GM21528 (cell line): ENCODE data around the gene MSI2.
"Not testable (repeated sequence)": the region's sequence is repeated elsewhere in the genome, so short reads cannot be mapped to it uniquely, and the experiment has no call there.

Experiments
- ATAC-seq: cut with Tn5 transposase; IDR thresholded peaks from one replicate; pipeline ENCODE4 v1.9.1; 2021; ENCODE audit warnings: mild to moderate bottlenecking, moderate library complexity; ENCODE audit not compliant: unreplicated experiment, low FRiP score

Gene MSI2

DNA sequence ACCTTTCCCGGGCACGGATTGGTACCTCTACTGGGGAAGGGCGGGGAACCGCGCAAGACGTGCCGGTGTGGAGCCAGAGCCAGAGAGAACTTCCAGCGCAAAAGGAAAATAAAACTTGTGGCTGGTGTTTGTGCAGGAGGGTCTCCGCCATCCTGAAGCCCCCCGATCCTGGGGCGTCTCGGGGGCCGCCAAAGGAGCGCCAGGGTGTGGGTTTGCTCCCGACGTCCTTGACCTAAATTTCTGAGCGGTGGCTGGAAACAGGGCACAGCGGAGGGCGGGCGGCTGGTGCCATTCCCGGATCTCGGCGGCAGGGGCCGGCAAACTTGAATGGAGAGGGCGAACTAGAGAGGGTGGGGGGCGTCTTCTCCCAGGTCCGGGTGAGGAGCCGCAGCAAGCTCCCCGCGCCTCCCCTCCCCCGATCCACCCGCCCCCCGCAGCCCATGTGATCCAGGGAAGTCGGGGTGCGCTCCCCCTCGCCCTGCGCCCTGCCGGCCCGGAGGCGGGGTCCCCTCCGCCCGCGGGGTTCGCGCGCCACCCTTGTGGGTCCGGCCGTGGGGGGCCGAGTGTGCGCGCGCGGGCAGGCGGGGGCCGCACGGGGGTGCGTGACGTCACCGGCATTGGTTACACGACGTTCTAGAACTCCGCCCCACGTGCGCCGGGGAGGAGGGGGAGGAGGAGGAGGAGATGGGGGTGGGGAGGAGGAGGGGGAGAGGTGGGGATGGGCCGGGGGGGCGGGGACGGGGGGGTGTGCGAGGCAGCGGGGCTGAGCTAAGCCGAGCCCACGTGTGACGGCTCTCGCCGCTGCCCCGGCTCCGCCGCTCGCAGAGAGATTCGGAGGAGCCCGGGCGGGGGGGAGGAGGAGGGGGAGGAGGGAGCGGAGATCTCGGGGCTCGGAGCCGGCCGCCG lies at the start of gene MSI2:
Gene MSI2, plus strand, starts transcription at position 748 of the 906 bp plus-strand sequence. CDS start 220 bp downstream, outside the sequence.
- peak; percentile 54 for ATAC-seq

DNA sequence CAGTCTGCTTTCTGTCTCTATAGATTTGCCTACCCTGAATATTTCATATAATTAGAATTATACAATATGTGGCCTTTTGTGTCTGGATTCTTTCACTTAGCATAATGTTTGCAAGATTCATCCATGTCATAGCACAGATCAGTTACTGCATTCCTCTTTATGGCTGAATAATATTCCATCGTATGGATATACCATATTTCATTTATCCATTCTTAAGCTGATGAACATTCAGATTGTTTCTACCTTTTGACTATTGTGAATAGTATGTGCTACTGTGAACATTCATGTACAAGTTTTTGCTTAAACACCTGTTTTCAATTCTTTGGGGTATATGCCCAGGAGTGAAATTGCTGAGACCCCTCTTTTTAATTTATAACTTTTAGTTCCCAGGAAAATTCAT lies 49.4 kb upstream of the MSI2 start:
- no peak for ATAC-seq

DNA sequence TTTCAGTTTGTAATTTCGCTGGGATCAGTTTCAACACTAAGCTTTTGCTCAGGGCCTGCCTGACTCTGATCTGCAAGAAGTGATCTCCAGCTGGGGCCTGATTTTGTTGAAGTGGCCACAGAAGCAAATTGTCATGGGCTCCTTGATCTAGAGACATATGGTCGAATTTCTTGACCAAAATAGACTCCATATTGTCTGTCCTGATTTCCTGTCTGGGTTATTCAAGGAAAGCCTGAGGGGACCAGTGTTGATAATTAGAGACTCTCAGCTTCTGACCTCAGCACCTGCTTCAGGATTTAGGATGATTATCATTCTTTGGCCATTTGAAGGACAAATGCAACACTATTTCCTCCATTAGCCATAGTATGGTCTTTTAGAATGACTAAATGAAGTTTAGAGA lies 48.9 kb upstream of the MSI2 start:
- ATAC-seq, result no peak

DNA sequence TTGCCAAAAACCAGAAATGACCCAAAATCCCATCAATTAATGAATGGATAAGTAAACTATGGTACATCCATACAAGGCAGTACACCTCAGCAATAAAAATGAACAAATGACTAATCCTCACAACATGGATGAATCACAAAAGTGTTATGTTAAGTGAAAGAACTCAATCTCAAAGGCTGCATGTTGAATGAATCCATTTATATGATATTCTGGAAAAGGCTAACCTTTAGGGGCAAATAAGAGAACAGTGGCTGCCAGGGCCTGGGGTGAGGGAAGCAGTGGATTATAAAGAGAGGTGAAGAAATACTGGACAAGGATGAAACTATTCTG lies 46.1 kb upstream of the MSI2 start:
- no peak for ATAC-seq

DNA sequence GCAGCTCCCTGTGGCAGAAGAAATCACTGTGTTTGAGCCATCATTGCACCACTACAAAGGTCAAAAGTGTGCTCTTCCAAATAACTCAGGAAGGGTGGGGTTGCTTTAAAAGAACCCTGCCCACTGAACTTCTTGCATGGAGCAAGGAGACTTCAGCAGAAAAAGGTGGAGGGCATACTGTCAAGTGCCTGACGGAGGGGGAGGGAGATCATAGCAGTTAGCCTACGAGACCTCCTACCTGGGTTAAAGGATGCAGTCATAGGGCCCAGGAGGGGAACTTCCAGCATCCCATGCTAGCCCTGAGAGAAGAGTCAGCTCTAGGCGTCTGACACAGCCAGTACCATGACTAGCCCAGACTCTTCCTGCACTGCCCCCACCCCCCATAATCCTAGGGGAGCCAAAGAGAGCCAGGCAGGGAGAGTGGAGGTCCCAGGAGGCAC lies 45.3 kb upstream of the MSI2 start:
- ATAC-seq, result no peak

DNA sequence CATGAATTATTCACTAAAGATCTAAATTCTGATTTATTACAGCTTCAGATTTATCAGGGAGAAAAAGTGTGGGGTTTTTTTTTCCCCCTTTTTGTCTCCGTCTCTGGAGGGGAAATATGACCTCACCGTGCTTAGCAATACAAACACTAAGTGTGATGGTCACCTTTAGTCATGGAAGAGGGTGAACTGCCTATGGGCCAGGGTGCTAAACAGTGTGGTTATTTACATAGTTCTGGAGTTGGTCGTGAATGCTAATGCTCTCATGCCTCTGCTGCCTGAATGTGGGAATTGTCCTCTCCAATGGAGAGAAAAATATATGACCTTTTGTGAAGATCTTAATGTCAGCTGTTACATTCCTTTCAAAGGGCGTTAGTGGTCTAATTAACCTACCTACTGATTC lies 44.8 kb upstream of the MSI2 start:
- ATAC-seq, result no peak

DNA sequence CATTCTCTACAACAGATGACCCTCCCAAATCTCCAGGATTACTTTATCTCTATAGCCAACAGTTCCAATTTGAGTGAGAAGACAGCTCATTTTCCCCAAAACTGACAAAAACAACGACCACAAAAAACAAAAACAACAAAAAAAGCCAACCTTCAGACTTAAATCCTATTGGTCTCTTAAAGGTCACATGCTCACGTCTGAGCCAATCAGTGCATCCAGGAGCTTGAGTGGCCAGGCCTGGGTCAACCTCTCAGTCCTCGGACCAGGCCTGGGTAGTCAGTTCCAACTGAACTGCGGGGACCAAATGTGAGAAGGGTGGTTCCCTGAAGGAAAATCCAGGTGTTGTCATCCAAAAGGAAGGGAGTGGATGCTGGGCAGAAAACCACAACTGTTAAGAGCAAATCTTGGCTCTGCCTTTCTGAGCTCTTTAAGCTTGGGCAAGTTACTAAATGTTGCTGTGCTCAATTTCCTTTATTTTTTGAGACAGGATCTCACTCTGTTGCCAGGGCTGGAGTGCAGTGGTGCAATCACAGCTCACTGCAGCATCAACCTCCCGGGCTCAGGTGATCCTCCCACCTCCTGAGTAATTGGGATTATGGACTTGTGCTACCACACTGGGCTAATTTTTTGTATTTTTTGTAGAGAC lies 43.0 kb upstream of the MSI2 start:
- no peak for ATAC-seq

DNA sequence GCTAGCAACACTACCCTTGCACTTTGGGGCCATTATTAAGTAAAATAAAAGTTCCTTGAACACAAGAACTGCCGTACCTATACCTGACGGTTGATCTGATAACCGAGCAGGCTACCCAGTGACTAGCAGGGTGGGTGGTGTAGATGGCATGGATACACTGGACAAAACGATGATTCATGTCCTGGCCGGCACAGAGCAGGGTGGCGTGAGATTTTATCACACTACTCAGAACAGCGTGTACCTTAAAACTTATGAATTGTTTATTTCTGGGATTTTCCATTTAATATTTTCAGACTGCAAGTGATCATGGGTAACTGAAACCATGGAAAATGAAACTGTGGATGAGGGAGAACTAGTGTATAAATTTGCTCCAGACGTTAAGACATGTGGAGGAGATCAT lies 41.0 kb upstream of the MSI2 start:
- no peak for ATAC-seq

DNA sequence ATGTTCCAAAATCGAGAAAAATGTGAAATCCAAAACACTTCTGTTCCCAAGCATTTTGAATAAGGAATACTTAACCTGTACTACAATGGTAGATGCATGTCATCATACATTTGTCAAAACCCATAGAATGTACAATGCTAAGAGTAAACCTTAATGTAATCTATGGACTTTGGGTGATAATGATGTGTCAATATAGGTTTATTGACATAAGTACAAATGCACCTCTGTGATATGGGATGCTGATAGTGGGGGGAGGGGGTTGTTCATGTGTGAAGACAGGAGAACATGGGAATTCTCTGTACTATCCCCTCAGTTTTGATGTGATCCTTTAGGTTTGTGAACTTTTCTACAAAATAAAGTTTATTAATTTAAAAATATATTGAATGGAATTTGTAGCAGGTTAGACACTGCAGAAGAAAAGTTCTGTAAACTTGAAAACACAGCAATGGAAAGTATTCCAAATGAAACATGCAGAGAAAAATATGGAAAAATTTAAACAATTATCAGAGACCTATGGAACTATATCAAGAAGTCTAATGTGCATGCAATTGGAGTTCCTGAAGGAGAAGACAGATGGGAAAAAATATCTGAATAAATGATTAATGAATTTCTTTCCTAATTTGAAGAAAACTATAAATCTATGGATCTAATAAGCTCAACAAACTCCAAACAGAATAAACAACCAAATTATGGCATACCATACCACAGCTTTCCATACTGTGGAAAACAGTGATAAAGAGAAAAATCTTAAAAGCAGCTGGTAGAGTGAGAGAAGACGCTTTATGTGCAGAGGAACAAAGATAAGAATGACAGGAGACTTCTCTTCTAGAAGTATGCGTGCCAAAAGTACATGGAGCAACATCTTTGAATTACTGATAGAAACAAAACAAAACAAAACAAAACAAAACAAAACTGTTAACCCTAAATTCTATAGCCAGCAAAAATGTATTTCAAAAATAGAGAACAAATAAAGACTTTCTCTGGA lies 34.7 kb upstream of the MSI2 start:
- ATAC-seq, result no peak

DNA sequence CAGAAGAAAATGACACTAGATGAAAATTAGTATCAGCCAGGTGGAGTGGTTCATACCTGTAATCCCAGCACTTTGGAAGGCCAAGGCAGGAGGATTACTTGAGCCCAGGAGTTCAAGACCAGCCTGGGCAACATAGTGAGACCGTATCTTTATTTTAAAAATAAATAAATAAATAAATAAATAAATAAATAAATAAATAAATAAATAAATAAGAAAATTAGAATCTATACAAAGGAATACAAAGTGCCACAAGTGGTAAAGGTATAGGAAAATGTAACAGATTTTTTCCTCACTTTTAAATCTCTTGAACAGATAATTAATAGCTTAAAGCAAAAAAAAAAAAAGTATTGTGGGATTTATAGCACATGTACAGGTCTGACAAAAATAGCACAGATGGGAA lies 33.9 kb upstream of the MSI2 start:
- ATAC-seq, result not testable (repeated sequence)

DNA sequence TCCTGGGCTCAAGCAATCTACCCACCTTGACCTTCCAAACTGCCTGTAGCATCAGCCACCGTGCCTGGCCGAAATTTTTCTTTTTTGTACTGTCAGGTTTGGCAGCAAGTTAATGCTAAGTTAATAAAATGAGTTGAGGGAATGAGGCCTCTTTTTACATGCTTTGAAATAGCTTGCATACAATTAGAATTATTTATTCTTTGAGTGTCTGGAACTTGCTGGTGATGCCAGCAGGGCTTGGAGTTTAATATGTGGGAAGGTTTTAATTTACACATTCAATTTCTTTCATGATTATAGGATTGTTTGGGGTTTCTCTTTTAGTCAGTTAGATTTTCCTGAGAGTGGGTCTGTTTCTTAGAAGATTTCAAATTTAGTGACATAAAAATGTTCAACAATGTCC lies 31.2 kb upstream of the MSI2 start:
- ATAC-seq, result no peak

DNA sequence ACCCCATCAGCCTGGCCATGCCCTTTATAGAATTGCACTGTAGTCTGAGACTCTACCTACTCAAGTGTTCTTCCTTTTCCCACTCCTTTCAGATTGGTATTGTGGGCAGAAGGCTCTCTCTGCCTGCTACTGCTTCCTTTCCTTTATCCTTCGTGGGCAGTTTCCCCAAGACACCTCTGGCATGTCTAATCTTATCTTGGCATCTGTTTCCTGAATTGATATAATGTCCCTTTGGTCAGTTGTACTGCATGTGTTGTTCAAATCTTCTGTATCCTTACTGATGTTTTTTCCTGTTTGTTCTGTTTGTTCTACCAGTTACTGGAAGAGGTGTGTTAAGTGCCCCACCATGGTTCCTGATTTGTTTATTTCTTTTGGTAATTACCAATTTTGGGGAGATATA lies 29.5 kb upstream of the MSI2 start:
- ATAC-seq, result no peak

DNA sequence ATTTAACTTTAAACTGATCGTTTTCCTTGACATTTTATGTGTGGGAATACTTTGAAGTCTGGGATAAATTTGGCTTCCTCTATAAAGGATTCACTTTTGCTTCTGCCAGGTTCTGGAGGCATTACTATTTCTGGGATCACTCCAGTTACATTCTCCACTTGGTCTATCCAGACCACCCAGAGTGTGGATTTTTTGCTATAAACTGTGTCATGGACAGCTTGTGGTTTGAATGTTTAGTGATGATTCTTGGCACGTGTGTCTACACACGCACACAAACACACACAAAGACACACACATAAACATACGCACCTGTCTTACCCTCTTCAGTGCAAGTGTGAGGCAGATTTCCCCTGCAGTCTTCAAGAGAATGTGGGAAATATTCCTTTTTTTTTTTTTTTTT lies 27.4 kb upstream of the MSI2 start:
- ATAC-seq, result no peak

DNA sequence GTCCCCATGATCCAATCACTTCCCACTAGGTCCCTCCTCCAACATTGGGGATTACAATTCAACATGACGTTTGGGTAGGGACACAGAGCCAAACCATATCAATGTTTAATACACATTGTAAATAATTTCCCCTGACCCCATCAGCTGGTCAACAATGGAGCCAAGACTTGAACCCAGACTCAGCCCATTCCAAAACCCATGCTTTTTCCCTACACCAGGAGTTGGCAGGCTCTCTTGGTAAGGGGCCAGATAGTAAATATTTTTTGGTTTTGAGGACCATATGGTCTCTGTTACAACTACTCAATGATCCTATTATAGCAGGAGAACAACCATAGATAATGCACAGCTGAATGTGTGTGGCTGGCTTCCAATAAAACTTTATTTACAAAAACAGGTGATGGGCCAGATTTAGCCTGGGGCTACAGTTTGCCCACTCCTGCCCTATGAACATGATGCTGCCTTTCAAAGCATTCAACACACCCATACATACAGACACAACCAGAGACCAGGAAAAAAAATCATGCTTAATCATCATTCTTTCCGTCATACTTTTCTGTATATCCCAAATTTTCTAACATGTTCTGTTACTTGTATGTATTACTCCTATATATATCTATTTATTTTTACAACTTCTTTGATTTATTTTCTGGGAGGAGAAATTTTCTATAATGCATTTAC lies 22.1 kb upstream of the MSI2 start:
- no peak for ATAC-seq

DNA sequence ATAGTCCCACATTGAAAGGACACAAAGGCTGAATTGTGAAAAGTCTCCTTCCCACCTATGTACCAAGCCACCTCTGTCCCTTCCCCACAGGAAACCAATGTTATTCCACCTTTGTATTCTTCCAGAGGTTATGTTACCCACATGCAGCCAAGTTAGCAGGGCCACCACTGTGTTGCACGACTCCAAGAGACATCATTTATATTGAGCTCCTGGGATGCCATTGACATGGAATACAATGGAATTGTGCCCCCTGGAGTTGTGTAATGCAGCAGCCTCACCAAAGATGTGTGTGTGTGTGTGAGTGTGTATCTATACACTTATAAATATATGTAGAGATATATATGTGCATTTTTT lies 21.6 kb upstream of the MSI2 start:
- ATAC-seq, result no peak

DNA sequence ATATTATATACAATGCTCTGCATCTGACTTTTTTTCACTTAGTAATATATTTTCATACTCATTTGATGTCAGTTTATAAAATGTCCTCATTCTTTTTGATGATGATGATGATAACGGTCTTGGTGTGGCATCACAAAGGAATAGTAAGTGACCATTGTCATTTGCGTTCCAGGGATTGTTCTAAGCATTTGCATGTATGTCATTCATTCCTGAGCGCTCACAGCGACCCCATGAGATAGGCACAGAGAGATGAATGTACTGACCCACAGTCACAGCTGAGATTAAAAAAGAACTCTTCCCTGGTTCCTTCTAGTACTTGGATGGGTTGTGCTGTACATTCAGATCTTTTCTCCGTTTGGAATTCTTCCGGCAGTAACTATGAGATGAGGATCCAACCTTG lies 21.2 kb upstream of the MSI2 start:
- ATAC-seq, result no peak

DNA sequence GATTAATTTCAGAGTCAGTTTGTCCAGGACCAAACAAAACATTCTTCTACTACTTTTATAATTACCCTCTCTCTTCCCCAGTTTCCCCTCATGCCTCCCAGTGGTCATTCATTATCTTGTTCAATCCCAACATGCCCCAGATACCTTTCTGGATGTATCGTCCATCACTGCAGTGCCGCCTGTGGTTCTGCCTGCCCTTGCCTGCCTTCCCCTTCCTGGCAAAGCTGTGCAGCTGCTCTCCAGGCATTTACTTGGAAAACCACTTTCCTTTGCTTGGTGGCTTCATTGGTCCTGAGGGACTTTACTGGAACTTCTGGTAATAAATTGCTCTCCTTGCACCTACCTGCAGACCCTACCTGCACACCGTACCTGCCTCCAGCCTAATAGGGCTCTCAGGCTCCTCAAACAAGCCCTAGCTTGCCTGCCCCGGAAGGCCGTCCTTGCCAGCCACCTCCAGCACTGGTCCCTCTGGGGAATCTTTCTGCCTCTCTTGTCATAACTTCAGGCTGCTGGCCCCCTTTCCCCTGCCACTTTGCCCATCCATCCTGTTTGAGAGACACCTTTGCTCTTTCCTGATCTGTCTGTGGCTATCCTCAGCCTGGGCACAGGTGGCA lies 19.5 kb upstream of the MSI2 start:
- no peak for ATAC-seq

DNA sequence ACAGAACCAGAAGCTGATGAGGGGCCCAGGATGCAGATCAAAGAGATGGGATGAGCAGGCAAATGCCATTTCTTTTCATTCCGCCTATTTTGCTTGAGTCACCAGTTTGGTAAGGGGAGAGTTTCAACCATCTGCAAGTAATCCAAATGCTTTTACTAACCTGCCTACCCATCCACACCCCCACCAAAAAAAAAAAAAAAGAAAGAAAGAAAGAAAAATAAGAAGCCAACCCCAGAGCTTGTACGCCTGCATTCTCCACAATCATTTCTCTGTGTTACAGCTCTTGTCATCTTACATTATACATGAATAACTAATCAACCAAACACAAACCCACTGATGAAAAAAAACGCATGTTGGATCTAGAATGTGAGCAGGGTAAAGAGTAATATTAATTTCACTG lies 15.7 kb upstream of the MSI2 start:
- ATAC-seq, result no peak

DNA sequence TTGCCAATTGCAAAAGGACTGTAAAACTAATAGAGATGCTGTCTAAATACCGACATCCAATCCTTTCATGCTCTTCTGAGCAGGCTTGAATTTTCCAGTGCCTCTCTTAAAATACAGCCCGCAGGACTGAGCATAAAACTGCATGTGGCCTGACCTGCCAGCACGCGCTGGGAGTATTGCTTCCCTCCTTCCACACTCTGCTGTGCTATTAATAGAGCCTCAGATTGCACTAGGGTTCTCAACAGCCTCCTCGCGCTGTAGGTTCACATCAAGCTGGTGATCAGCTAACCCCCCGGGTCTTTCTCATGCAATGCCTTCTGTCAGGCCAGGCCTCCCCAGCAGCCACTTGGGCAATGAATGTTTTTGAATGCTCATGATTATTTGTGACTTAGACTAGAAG lies 14.2 kb upstream of the MSI2 start:
- no peak for ATAC-seq

DNA sequence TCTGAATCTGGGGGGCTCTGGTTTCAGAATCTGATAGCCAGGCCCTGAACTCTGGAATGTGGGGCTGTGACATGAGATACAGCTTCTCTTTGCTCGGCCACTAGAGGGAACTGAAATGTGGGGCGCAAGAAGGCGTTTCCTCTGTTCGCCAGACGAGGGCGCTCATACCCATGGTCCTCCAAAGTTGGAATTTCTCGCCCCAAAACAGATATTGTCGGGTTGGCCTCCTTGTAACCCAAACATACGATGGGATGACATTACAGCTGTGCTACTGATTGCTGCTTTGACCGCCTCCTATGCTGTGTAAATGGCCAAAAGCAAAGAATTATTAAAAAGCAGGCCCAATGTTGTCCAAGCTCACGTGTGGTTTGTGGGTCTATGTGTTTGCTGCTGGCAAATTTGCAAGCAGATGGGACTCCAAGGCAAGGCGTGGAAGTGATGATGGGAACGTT lies 13.1 kb upstream of the MSI2 start:
- ATAC-seq, result no peak
